SK-N-SH (cell line): ENCODE results near the gene BCAM. TPM values are rescaled to one million over a fixed set of nuclear protein-coding genes. Genes with fewer than 3 reads are reported as not detected.

Source experiments
- CTCF ChIA-PET: fragments of 300-600, 350-600 bp; formaldehyde crosslinking; extraction: SDS; loops from one replicate; lab custom pipeline; 2021; lab: Yijun Ruan, JAX
- POLR2A ChIA-PET: fragments of 350-600 bp; sonication (Branson Sonifier 250); formaldehyde crosslinking; extraction: SDS; loops from one replicate; lab custom pipeline; 2020; ENCODE audit warnings: antibody characterized with exemption, inconsistent platforms; lab: Yijun Ruan, JAX
- DNase-seq: peaks from one replicate; pipeline ENCODE4 v3.0.0; 2012
- H2AFZ ChIP-seq: fragments of 200-600 bp; sonication (generic); 2 replicates; pipeline ENCODE4 v1.8.1; 2016; ENCODE audit warnings: antibody characterized with exemption, mild to moderate bottlenecking, low read depth
- H3F3A ChIP-seq: fragments of 200-600 bp; sonication (generic); replicated peaks from 2 replicates; pipeline ENCODE3; 2016; ENCODE audit warnings: antibody characterized with exemption, mild to moderate bottlenecking; ENCODE audit not compliant: insufficient read depth
- H3K27ac ChIP-seq, 2 experiments: fragments of 200-500 bp in 1 of 2; fragments of 200-600 bp in 1 of 2; sonication (Bioruptor generic) in 1 of 2; sonication (generic), shearing (Covaris generic) in 1 of 2; 2 replicates each; pipeline versions ENCODE4 v1.5.1 to v1.6.1; 2014 to 2016; ENCODE audit warnings: low read depth in 2 of 2, inconsistent platforms in 1 of 2, low read length in 1 of 2, mild to moderate bottlenecking in 1 of 2, mixed read lengths in 1 of 2
- H3K27me3 ChIP-seq: fragments of 200-600 bp; sonication (generic), shearing (Covaris generic); 2 replicates; pipeline ENCODE4 v1.6.1; 2016; ENCODE audit warnings: mixed run types; ENCODE audit not compliant: insufficient read depth
- H3K36me3 ChIP-seq, 2 experiments: fragments of 200-500 bp in 1 of 2; fragments of 200-600 bp in 1 of 2; sonication (Bioruptor generic) in 1 of 2; sonication (generic) in 1 of 2; replicated peaks in 1 of 2; 2 replicates each; pipeline versions ENCODE3 to v1.5.1; 2014 to 2016; ENCODE audit warnings: low read length in 1 of 2, mild to moderate bottlenecking in 1 of 2; ENCODE audit not compliant: insufficient read depth in 2 of 2, control insufficient read depth in 1 of 2
- H3K4me1 ChIP-seq, 2 experiments: fragments of 200-500 bp in 1 of 2; fragments of 200-600 bp in 1 of 2; sonication (Bioruptor generic) in 1 of 2; sonication (generic), shearing (Covaris generic) in 1 of 2; 2 replicates each; pipeline versions ENCODE4 v1.5.1 to v1.6.1; 2014 to 2016; ENCODE audit warnings: low read depth in 1 of 2, low read length in 1 of 2, mixed run types in 1 of 2; ENCODE audit not compliant: insufficient read depth in 2 of 2, control insufficient read depth in 1 of 2
- H3K4me2 ChIP-seq: fragments of 200-600 bp; sonication (generic), shearing (Covaris generic); 2 replicates; pipeline ENCODE4 v1.6.1; 2017; ENCODE audit warnings: mixed run types
- H3K4me3 ChIP-seq, 2 experiments: fragments of 200-500 bp in 1 of 2; fragments of 200-600 bp in 1 of 2; sonication (Bioruptor generic) in 1 of 2; sonication (generic), shearing (Covaris generic) in 1 of 2; 2 replicates each; pipeline versions ENCODE4 v1.5.1 to v1.8.1; 2014 to 2016; ENCODE audit warnings: low read depth in 2 of 2, inconsistent platforms in 1 of 2, low read length in 1 of 2, mild to moderate bottlenecking in 1 of 2, mixed read lengths in 1 of 2, moderate library complexity in 1 of 2
- H3K79me2 ChIP-seq: fragments of 200-600 bp; sonication (generic); 2 replicates; pipeline ENCODE4 v1.8.1; 2017; ENCODE audit warnings: mild to moderate bottlenecking; ENCODE audit not compliant: insufficient read depth
- H3K9ac ChIP-seq: fragments of 200-600 bp; sonication (generic); 2 replicates; pipeline ENCODE4 v1.6.1; 2017; ENCODE audit warnings: mixed run types
- H3K9me2 ChIP-seq: fragments of 200-600 bp; sonication (generic); 2 replicates; pipeline ENCODE4 v1.6.1; 2017; ENCODE audit warnings: mixed run types
- H3K9me3 ChIP-seq: fragments of 200-600 bp; sonication (generic); 2 replicates; pipeline ENCODE4 v1.6.1; 2017; ENCODE audit warnings: mixed run types, mild to moderate bottlenecking, moderate library complexity
- H4K20me1 ChIP-seq: fragments of 200-600 bp; sonication (generic); 2 replicates; pipeline ENCODE4 v1.6.1; 2017; ENCODE audit warnings: mild to moderate bottlenecking, mixed run types; ENCODE audit not compliant: insufficient read depth
- CHD2 ChIP-seq: fragments of 150-350 bp; IDR thresholded peaks from 2 replicates; pipeline ENCODE4 v1.6.1; 2018; ENCODE audit warnings: low read length; ENCODE audit not compliant: partially characterized antibody
- ELF1 ChIP-seq: IDR thresholded peaks from 2 replicates; pipeline ENCODE4 v1.4.0; 2012
- EP300 ChIP-seq, 2 experiments: IDR thresholded peaks; 2 replicates each; pipeline versions ENCODE4 v1.4.0 to v1.6.1; 2012; ENCODE audit warnings: borderline replicate concordance in 1 of 2, low read depth in 1 of 2, low read length in 1 of 2
- EZH2phosphoT487 ChIP-seq: fragments of 200-600 bp; sonication (generic); IDR thresholded peaks from 2 replicates; pipeline ENCODE4 v1.6.1; 2017; ENCODE audit warnings: low read depth, mixed run types, mild to moderate bottlenecking, antibody characterized with exemption, moderate library complexity, borderline replicate concordance
- FOXM1 ChIP-seq: IDR thresholded peaks from 2 replicates; pipeline ENCODE4 v1.4.0; 2012; ENCODE audit warnings: low read depth, mild to moderate bottlenecking
- GABPA ChIP-seq: IDR thresholded peaks from 2 replicates; pipeline ENCODE4 v1.4.0; 2012; ENCODE audit warnings: low read depth, mild to moderate bottlenecking
- GATA2 ChIP-seq: sonication (generic); formaldehyde crosslinking; IDR thresholded peaks from 2 replicates; pipeline ENCODE4 v1.5.0; 2020; ENCODE audit warnings: mild to moderate bottlenecking, missing genetic modification reagents
- MEF2A ChIP-seq: IDR thresholded peaks from 2 replicates; pipeline ENCODE4 v1.4.0; 2012; ENCODE audit warnings: low read depth, borderline replicate concordance
- MXI1 ChIP-seq: IDR thresholded peaks from 2 replicates; pipeline ENCODE4 v1.6.1; 2012; ENCODE audit warnings: mild to moderate bottlenecking, low read depth, low read length, improper control_type of control experiment
- NFIC ChIP-seq: IDR thresholded peaks from 2 replicates; pipeline ENCODE4 v1.4.0; 2012; ENCODE audit warnings: borderline replicate concordance
- NRF1 ChIP-seq: IDR thresholded peaks from 2 replicates; pipeline ENCODE4 v1.6.1; 2012; ENCODE audit warnings: low read depth, mild to moderate bottlenecking, low read length
- POLR2AphosphoS5 ChIP-seq: IDR thresholded peaks from 2 replicates; pipeline ENCODE4 v1.6.1; 2012; ENCODE audit warnings: low read depth, low read length
- RAD21 ChIP-seq: IDR thresholded peaks from 2 replicates; pipeline ENCODE4 v1.6.1; 2012; ENCODE audit warnings: mild to moderate bottlenecking, low read length
- RCOR1 ChIP-seq: fragments of 150-350 bp; IDR thresholded peaks from 2 replicates; pipeline ENCODE4 v1.6.1; 2017; ENCODE audit warnings: antibody characterized with exemption, low read length
- RFX5 ChIP-seq: IDR thresholded peaks from 2 replicates; pipeline ENCODE4 v1.6.1; 2012; ENCODE audit warnings: mild to moderate bottlenecking, improper control_type of control experiment, low read length
- RXRA ChIP-seq: IDR thresholded peaks from 2 replicates; pipeline ENCODE4 v1.4.0; 2012; ENCODE audit warnings: low read depth, mild to moderate bottlenecking, borderline replicate concordance
- SMC3 ChIP-seq: IDR thresholded peaks from 2 replicates; pipeline ENCODE4 v1.6.1; 2012; ENCODE audit warnings: low read depth, low read length, improper control_type of control experiment
- TCF12 ChIP-seq: IDR thresholded peaks from 2 replicates; pipeline ENCODE4 v1.4.0; 2012
- TEAD4 ChIP-seq: IDR thresholded peaks from 2 replicates; pipeline ENCODE4 v1.4.0; 2012; ENCODE audit warnings: mild to moderate bottlenecking, borderline replicate concordance; ENCODE audit not compliant: insufficient read depth
- USF1 ChIP-seq: IDR thresholded peaks from 2 replicates; pipeline ENCODE4 v1.4.0; 2012; ENCODE audit warnings: low read depth, borderline replicate concordance
- WGBS: methylation state at CpG from one replicate; pipeline ENCODE4 v1.1.6; 2017; ENCODE audit warnings: low lambda C conversion rate; 5-methylcytosine and 5-hydroxymethylcytosine counted together
- polyA plus RNA-seq, 3 experiments: library from polyadenylated mRNA; depleted of rRNA; stranded (reverse); fragments of >200 nt; gene quantifications; 2 replicates each; pipeline ENCODE4 v1.2.3, GENCODE V29; 2012
- TF ChIP-seq, protein P1 (sequence below): IDR thresholded peaks from 2 replicates; pipeline ENCODE4 v1.6.1; 2012; ENCODE audit warnings: mild to moderate bottlenecking, low read depth, low read length, moderate library complexity

Gene BCAM
- polyA plus RNA-seq, 1 of the 3 experiments (the other 2 are of a cell fraction) = 34.0 TPM

DNA sequence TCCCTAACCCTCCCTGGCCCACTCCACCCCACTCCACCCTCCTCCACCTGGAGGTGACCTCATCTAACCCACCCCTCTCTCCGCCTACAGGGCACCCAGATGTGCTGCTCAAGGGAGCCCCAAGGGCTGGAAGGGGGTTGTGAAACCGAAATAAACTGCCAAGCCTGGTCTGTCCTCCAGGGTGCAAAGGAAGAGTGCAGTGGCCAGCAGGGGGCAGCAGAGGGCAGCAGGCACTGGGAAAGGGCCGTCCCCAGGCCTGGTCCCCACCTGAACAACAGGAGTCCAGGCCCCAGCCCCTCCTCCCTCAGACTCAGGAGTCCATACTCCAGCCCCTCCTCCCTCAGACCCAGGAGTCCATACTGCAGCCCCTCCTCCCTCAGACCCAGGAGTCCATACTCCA is 8.4 kb upstream of the BCAM start (continued):
- TF ChIP-seq, protein P1, sequence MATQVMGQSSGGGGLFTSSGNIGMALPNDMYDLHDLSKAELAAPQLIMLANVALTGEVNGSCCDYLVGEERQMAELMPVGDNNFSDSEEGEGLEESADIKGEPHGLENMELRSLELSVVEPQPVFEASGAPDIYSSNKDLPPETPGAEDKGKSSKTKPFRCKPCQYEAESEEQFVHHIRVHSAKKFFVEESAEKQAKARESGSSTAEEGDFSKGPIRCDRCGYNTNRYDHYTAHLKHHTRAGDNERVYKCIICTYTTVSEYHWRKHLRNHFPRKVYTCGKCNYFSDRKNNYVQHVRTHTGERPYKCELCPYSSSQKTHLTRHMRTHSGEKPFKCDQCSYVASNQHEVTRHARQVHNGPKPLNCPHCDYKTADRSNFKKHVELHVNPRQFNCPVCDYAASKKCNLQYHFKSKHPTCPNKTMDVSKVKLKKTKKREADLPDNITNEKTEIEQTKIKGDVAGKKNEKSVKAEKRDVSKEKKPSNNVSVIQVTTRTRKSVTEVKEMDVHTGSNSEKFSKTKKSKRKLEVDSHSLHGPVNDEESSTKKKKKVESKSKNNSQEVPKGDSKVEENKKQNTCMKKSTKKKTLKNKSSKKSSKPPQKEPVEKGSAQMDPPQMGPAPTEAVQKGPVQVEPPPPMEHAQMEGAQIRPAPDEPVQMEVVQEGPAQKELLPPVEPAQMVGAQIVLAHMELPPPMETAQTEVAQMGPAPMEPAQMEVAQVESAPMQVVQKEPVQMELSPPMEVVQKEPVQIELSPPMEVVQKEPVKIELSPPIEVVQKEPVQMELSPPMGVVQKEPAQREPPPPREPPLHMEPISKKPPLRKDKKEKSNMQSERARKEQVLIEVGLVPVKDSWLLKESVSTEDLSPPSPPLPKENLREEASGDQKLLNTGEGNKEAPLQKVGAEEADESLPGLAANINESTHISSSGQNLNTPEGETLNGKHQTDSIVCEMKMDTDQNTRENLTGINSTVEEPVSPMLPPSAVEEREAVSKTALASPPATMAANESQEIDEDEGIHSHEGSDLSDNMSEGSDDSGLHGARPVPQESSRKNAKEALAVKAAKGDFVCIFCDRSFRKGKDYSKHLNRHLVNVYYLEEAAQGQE = no peak
- no peak for TF ChIP-seq TCF12
- peak; percentile 82 for TF ChIP-seq SMC3
- TF ChIP-seq ELF1 = no peak
- TF ChIP-seq MEF2A = no peak
- TF ChIP-seq POLR2AphosphoS5 = no peak
- TF ChIP-seq USF1 = no peak
- no peak for TF ChIP-seq EZH2phosphoT487
- TF ChIP-seq MXI1 = no peak
- no peak for TF ChIP-seq NFIC
- no peak for TF ChIP-seq RFX5
- no peak for TF ChIP-seq FOXM1
- TF ChIP-seq CHD2 = no peak

- no peaks in the 10 kb centered on the region for H3K9me2 ChIP-seq
- POLR2A ChIA-PET = no interaction called here
- no peak overlapping the region for H3K4me3 ChIP-seq
- H3K79me2 ChIP-seq = no peaks in the 10 kb centered on the region
- peaks cover 51% of the 10 kb centered on the region for H3K27me3 ChIP-seq
- no peak overlapping the region for H3K27ac ChIP-seq
- no peak overlapping the region for H2AFZ ChIP-seq
- H4K20me1 ChIP-seq = no peaks in the 10 kb centered on the region
- H3K9ac ChIP-seq = no peak overlapping the region
- DNase-seq = peak; percentile 12
- no peaks in the 10 kb centered on the region for H3K36me3 ChIP-seq
- H3K9me3 ChIP-seq = no peaks in the 10 kb centered on the region
- H3K4me1 ChIP-seq = peaks cover 7 to 8% of the 10 kb centered on the region in 2 experiments; a peak in 2 of 4 replicates
- no peak overlapping the region for H3K4me2 ChIP-seq
- CTCF ChIA-PET = interaction anchor here (0.8 to 9.3 kb wide), 10 partner anchors 9 to 233 kb away, joined by 3 to 70 read pairs (median 5); partner anchors contain the start of genes CBLC and NECTIN2
- 33% methylated on average over 12 of the region's 13 CpGs for WGBS
- peaks cover 8% of the 10 kb centered on the region for H3F3A ChIP-seq
- no peak for TF ChIP-seq RXRA
- TF ChIP-seq GATA2 (CRISPR knock-in tag) = no peak
- no peak for TF ChIP-seq USF1
- no peak for TF ChIP-seq EZH2phosphoT487
- TF ChIP-seq FOXM1 = no peak
- no peak for TF ChIP-seq GABPA
- TF ChIP-seq RCOR1 = no peak
- TF ChIP-seq, protein P1 = no peak
- no peak for TF ChIP-seq CHD2
- TF ChIP-seq TEAD4 = no peak
- TF ChIP-seq POLR2AphosphoS5 = no peak
- no peak for TF ChIP-seq EP300 (IDR thresholded peaks at IDR 0.05; ENCODE audit: borderline replicate concordance in 1 of 2, low read depth in 1 of 2, low read length in 1 of 2)
- no peak for TF ChIP-seq NRF1
- no peak for TF ChIP-seq RAD21
Measured at GRCh38 chr19:44803442-44804428, 5.2 kb upstream of the BCAM start.
